GM12891 (cell line): ENCODE measurements around the gene OTUD4.
"Not testable (repeated sequence)": the region's sequence is repeated elsewhere in the genome, so short reads cannot be mapped to it uniquely, and the experiment has no call there.

ENCODE experiments used
- DNase-seq: peaks from one replicate; pipeline ENCODE4 v3.0.0; 2011; ENCODE audit warnings: low spot score; ENCODE audit not compliant: insufficient read length
- FAIRE-seq: peaks from 2 replicates; lab custom pipeline; 2011; peaks lifted over from hg19 to GRCh38; lab: Jason Lieb, UNC
- PAX5 ChIP-seq: IDR thresholded peaks from 2 replicates; pipeline ENCODE4 v1.6.1; 2011; ENCODE audit warnings: low read length, moderate library complexity, mild to moderate bottlenecking; ENCODE audit not compliant: insufficient read depth, severe bottlenecking
- POLR2A ChIP-seq: IDR thresholded peaks from 2 replicates; pipeline ENCODE4 v1.6.1; 2011; ENCODE audit warnings: low read depth, low read length, control low read depth
- POLR2AphosphoS5 ChIP-seq: IDR thresholded peaks from 2 replicates; pipeline ENCODE4 v1.6.1; 2011; ENCODE audit warnings: low read depth, low read length, control low read depth
- POU2F2 ChIP-seq: IDR thresholded peaks from 2 replicates; pipeline ENCODE4 v1.6.1; 2011; ENCODE audit warnings: low read depth, mild to moderate bottlenecking, control low read depth, low read length, moderate library complexity
- SPI1 ChIP-seq: IDR thresholded peaks from 2 replicates; pipeline ENCODE4 v1.6.1; 2011; ENCODE audit warnings: low read depth, low read length, control low read depth
- TAF1 ChIP-seq: IDR thresholded peaks from 2 replicates; pipeline ENCODE4 v1.6.1; 2011; ENCODE audit warnings: low read depth, low read length, control low read depth

OTUD4 gene

GRCh38 chr4:145161549-145161948, 18.8 kb downstream of the OTUD4 start:
- FAIRE-seq (no peak), DNase-seq (no peak)
- TF ChIP-seq POLR2A (no peak), POLR2AphosphoS5 (no peak), TAF1 (no peak), PAX5 (no peak), POU2F2 (no peak), SPI1 (no peak)

GRCh38 chr4:145156986-145157385, 23.4 kb downstream of the OTUD4 start:
- DNase-seq (no peak), FAIRE-seq (no peak)
- TF ChIP-seq PAX5 (no peak), POU2F2 (no peak), POLR2A (no peak), SPI1 (no peak), TAF1 (no peak), POLR2AphosphoS5 (no peak)

GRCh38 chr4:145155268-145155870, 25.0 kb downstream of the OTUD4 start:
- DNase-seq (no peak), FAIRE-seq (no peak)
- TF ChIP-seq PAX5 (no peak), POLR2A (no peak), POU2F2 (no peak), POLR2AphosphoS5 (no peak)

- TF ChIP-seq PAX5 (no peak), SPI1 (no peak), TAF1 (no peak), POLR2A (no peak), POLR2AphosphoS5 (no peak), POU2F2 (no peak)
- peak; percentile 94 for FAIRE-seq
- no peak for DNase-seq
Observed at GRCh38 chr4:145154573-145154972, 25.8 kb downstream of the OTUD4 start.

- no peak for TF ChIP-seq PAX5
- TF ChIP-seq POLR2A: no peak
- TF ChIP-seq SPI1: no peak
- TF ChIP-seq TAF1: no peak
- no peak for TF ChIP-seq POU2F2
- no peak for TF ChIP-seq POLR2AphosphoS5
- peak; percentile 23 for FAIRE-seq
- DNase-seq: no peak
Observed at GRCh38 chr4:145153904-145154298, 26.5 kb downstream of the OTUD4 start.

GRCh38 chr4:145153181-145153903, 27.0 kb downstream of the OTUD4 start:
- DNase-seq (no peak), FAIRE-seq (no peak)
- TF ChIP-seq TAF1: no peak
- no peak for TF ChIP-seq SPI1
- no peak for TF ChIP-seq POU2F2
- TF ChIP-seq POLR2A: no peak
- TF ChIP-seq PAX5: no peak
- TF ChIP-seq POLR2AphosphoS5: no peak

GRCh38 chr4:145148980-145149379, 31.4 kb downstream of the OTUD4 start:
- DNase-seq (no peak), FAIRE-seq (peak; percentile 52)
- no peak for TF ChIP-seq POLR2A
- no peak for TF ChIP-seq POU2F2
- TF ChIP-seq POLR2AphosphoS5: no peak
- no peak for TF ChIP-seq TAF1
- TF ChIP-seq PAX5: no peak
- TF ChIP-seq SPI1: no peak

- FAIRE-seq, DNase-seq: not testable (repeated sequence)
Observed at GRCh38 chr4:145136219-145136618, 44.2 kb downstream of the OTUD4 start.

GRCh38 chr4:145132511-145133098, 47.8 kb downstream of the OTUD4 start:
- FAIRE-seq: peak; percentile 75
- TF ChIP-seq POLR2AphosphoS5: peak; percentile 39; the same call in 1 of the 2 replicates
- TF ChIP-seq POLR2A: peak; percentile 42; the same call in 1 of the 2 replicates
- 0 out of 2 replicates have a peak, but pooled peaks have one; percentile 20 for TF ChIP-seq POU2F2
- no peak for TF ChIP-seq TAF1
- TF ChIP-seq PAX5: no peak
- peak; percentile 40 for TF ChIP-seq SPI1
- no peak for DNase-seq
